ENCODE data around the gene RIPK1.
"Not testable (repeated sequence)": the region's sequence is repeated elsewhere in the genome, so short reads cannot be mapped to it uniquely, and the experiment has no call there.

The RIPK1 gene

DNA sequence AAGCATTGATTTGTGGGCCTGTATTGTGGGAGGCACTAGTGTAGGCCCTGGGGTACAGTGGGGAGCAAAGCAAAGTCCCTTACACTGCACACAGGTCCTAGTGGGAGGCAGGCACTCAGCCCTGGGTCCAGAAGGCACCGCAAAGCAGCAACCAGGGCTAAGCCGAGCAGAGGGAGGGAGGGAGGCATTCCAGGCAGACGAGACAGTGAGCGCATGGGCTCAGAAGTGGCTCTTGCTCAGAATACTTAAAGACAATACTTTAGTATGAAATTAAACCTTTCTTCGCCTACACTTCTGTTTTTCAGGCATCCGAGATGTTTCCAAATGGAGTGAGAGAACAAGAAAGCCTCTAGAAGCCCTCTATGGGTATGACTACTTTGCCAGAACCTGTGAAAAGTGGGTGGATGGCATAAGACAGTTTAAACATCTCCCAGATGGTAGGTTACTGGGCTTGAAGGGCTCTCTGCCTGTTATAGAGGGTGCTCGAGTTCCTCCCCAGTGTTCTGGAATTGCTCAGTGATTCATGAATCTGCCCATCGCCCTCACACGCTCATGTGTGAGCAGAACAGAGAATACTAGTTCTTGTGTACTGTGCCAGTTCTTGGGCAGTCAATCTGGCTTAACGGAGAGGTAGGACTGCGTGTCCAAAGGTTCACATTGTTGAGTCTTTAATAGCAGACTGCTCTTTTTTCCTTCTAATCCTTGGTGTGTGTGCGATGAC, 68.9 kb downstream of the RIPK1 start:
- DNase-seq = no peak

DNA sequence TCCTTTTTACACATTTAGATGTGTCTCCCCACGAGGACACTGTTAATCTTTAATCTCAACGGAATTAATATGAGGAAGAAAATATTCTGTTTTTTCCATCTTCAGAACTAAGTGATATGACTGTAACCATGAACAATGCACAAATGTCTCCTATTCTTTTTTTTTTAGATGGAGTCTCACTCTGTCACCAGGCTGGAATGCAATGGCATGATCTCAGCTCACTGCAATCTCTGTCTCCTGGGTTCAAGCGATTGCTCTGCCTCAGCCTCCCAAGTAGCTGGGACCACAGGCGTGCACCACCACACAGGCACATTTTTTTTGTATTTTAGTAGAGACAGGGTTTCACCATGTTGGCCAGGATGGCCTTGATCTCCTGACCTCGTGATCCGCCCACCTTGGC, 69.6 kb downstream of the RIPK1 start:
- DNase-seq = not testable (repeated sequence)

DNA sequence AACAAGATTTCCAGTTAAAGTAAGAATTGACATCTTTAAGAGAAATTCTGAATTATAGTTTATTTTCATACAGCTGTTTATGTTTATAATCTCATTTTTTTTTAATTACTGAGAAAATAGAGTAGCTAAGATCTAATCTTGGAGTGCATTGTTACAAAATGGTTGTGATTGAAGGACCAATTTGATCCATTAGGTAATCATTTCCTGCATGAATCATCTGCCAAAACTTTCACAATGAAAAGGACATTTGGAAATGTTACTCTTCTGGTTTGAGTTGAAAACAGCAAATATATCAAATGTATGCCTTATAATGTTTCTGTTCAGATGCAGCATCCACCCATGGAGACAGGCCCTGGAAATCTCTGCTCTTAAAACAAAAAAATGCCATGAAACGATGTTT, 70.0 kb downstream of the RIPK1 start:
- no peak for DNase-seq

DNA sequence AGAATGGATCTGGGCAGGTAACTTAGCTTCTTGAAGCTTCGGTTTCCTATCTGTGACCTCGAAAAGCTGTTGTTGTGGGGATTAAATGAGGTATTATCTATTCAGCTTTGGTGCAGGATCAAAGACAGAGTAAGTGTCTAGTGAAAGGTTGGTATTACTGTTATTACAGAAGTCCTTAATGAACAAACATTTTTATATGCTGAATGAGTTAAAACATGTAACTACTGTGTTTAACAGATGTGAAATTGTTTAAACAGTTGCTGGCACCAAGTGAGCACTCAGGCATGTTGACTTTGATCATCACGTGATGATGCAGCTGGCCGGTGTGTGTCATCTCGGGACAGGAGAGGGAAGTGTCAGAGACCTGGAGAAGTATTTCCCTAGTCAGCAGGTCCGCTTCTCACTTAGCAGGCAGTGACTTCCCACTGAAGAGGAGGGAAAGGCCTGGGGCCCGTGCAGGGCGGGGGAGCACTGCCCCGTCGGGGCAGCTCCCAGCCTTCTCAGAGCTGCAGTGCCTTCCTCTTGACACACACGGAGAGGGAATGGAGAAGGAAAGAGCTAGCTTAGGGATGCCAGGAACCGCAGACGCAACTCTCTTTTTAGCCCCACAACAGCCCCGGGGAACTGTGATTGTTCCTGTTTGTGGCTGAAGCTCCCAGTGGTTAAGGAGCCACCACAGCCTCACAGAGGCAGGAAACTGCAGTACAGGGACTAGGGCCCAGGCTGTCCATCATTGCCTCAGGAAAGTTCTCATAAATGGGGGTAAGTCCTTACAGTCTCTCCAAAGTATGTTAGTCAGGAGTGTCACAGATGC, 71.0 kb downstream of the RIPK1 start:
- DNase-seq = peak; percentile 95

DNA sequence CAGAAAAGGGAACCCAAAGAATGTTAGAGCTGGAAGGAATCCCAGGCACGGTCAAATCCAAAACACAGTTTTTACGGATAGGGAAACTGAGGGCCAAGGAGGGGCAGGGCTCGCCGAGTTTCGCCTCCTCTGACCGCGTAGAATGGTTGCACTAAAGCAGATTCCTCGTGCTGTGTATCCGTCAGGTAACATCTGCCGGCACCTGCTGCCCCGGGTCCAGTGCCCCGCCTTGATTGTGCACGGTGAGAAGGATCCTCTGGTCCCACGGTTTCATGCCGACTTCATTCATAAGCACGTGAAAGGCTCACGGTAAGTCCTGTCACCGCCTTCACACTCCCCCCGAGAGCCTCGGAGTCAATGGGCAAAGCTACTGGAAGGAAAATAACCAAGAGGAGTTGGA, 71.9 kb downstream of the RIPK1 start:
- no peak for DNase-seq

DNA sequence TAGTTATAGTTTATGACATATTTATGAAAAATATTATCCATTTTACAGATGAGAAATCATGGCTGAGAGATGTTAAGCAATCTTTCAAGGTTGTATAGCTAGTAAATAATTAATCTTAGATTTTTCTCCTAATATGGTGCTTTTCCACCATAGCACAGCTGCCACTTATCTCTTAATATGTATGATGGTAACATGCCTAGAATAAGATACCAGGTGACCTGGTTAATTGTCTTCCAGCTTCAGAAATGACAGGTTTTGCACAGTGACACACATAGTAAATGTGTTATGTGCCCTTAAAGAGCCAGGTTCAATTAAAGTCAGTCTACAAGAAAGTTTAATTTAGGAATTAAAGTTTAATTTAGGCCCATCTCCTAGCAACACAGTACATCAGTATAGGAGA, 74.2 kb downstream of the RIPK1 start:
- DNase-seq = no peak

DNA sequence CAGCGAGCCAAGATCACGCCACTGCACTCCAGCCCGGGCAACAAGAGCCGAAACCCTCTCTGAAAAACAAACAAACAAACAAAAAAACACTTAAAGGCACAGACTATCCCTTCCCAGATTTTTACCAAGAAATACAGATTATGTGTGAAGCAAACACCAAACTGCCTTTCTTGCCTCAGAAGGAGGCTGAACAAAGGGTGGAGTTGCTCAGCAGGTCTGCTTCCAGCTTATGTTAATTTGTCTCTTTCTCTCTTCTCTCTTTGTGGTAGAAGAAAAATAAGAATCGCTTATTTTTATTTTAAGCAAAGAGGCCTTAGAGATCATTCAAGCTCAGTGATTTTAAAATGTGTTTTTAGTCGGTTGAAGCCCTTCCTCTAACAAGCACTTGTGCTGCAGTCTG, 74.9 kb downstream of the RIPK1 start:
- no peak for DNase-seq

DNA sequence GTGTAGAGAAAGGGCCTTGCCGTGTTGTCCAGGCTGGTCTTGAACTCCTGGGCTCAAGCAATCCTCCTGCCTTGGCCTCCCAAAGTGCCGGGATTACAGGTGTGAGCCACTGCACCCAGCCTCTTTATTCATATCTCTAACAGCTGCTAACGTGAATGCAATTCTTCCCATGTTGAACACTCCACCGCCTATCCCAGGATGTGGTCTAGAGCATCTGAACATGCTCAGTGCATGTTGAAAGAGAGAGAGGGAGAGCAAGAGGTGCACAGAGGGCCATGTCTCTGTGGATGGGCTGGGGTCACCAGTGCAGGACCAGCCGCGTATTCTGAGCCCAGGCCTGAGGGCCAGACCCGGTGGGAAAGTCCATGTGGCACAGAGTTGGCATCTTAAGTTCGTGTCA, 76.3 kb downstream of the RIPK1 start:
- DNase-seq = no peak

DNA sequence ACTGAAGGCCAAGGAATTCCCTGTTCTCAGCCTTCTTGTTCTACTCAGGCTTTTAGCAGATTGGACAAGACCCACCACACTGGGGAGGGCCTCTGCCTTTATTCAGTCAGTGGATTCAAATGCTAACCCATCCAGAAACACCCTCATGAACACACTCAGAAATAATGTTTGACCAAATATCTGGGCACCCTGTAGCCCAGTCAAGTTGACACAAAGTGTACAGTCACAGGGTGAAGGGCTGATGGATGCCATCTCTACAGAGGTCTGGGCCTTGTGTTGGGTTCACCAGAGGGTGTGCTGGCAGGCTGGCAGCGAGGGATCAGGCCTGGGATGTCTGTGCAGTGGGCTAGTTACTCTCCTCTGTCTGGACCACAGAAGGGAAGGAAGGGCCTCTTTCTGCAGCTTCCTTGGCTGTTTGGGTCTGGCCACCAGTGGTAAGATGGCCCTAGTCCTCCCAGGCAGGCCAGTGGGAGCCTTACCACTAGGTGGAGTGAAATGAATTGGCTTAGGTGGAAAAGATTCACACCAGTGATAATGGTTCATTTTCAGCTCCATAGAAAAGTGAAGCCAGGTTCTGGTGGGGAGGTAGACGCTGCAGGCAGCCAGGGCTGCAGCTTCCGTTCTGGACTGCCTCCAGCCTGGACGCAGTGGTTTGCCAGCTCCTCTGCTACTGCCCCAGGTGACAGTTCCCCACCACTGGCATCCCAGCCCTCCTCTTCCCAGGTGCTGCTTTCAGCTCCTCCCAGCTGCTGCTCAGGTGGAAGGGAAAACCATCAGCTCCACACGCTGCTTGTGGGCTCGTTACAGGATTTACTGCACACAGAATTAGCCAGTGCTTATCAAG, 79.8 kb downstream of the RIPK1 start:
- DNase-seq = no peak

DNA sequence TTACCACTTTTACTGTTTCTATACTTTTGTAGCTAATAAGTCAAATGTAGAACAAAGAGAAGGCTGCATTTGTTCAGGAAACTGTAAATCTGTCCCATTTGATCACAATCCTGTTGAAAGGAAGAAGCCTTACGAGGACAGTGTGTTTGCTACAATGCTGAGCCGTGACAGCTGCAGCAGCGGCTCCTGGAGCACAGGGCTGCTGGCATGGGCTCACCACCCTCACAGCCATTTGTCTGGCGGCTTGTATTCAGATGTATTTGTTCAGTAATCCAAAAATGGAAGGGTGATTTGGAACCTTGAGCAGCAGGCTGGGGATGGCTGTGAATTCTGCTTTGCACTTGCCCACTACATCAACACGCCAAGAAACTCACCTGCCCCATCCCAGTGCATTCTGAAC, 83.4 kb downstream of the RIPK1 start:
- DNase-seq = no peak

DNA sequence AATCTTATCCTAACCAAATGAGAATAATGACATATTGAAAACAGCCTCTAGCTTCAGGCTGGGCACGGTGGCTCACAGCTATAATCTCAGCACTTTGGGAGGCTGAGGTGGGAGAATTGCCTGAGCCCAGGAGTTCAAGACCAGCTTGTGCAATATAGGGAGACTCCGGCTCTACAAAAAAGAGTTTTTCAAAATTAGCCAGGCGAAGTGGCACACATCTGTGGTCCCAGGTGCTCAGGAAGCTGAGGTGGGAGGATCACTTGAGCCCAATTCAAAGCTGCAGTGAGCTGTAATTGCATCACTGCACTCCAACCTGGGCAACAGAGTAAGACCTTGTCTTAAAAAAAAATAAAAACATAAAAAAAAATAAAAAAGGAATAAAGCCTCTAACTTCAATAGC, 84.4 kb downstream of the RIPK1 start:
- DNase-seq = no peak

DNA sequence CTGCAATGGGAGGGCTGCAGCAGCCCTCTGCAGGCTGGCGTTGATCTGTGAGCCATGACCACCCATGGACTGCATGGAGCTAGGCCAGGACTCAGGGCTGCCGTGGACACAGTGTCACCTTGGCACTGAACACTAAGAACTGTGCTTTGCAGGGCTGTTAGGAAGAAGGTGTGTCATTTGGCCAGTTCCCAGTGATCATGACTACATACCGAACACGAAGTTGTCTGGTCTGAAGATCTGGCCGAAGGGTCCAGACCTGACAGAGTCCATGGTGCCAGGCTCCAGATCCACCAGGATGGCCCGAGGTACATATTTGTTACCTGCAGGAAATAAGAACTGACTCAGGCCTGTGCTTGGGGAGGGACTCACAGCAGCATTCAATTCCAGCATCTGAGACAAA, 87.1 kb downstream of the RIPK1 start:
- DNase-seq = not testable (repeated sequence)

DNA sequence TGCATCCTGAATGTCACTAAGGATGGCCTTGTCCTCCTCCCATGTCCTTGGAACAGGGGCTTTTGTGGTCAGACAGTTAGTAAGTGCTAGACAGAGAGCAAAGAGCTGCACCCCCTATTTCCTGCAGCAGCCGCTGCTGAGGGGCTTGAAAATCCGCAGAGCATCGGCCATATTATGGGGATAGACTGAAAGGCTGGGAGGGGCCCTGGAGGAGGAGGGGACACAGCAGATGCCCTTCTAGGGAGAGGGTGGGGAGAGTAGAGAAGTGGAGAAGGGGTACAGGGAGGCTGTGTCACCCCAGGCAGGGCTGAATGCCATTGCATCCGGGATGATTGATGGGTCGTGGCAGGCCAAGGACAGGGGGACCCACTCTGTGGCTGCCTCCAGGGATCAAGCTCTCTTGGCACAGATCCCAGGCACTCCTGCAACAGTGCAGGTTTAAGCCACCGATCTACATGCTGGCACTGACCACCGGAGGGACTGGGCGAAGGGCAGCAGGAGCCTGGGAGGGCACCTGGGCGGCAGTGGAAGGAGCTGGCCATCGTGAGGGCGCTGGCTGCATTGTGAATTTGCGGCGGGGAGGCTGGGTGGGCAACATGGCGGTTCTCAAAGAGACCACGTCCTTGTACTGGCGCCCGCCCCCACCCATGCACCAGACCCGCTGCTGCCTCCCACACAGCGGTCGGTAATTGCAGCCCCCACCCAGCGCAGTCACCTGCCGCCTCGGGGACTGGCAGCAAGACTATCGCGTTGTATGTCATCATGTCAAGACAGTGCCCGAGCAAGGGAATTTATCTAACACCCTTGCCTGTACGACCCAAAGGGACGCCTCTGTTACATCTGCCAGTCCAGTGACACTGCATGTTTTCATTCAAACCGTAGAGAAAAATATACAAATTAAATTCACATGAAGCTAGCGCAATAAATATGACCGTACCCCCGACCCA, 88.2 kb downstream of the RIPK1 start:
- not testable (repeated sequence) for DNase-seq

DNA sequence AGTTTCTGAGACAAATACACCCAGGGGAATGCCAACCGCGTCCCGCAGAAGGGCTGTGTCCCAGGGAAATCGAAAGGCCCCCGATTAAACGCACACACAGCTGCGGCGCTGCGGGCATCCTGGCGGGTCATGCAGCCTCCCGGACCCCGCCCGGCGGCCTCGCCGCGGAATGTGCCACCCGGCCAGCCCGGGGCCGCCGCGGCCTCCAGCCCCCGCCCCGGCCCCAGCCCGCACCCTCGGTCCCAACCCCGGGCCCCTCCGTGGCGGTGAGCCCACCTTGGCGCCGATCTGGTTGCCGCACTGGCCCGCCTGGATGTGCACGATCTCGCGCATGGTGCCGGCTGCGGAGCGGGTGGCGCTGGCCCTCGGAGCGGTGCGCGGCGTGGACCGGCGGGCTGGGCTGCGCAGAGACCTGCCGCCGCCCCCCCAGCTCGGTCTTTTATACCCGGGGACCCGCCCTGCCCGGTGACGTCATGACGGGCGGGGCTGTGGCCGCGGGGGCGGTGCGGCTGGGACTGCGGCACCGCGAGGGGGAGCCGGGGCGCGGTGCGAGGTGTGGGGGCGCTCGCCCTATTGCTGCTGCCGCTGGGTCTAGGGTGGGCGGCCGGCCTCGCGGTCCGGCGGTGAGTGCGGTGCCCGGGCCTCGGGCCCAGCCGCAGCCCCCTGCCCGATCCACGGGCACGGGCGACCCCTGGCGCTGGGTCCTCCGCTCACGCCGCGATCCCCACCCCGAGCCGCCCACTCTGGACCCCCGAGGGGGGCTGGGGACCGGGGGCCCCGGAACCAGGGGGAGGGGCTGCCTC, 89.0 kb downstream of the RIPK1 start, which contains the start of gene TUBB2A:
Gene TUBB2A, minus strand, starts transcription at position 414 of the 803 bp plus-strand sequence. Its CDS starts 81 bp downstream, at position 333.
- peak in 1 of 2 experiments; percentile 31 for DNase-seq

DNA sequence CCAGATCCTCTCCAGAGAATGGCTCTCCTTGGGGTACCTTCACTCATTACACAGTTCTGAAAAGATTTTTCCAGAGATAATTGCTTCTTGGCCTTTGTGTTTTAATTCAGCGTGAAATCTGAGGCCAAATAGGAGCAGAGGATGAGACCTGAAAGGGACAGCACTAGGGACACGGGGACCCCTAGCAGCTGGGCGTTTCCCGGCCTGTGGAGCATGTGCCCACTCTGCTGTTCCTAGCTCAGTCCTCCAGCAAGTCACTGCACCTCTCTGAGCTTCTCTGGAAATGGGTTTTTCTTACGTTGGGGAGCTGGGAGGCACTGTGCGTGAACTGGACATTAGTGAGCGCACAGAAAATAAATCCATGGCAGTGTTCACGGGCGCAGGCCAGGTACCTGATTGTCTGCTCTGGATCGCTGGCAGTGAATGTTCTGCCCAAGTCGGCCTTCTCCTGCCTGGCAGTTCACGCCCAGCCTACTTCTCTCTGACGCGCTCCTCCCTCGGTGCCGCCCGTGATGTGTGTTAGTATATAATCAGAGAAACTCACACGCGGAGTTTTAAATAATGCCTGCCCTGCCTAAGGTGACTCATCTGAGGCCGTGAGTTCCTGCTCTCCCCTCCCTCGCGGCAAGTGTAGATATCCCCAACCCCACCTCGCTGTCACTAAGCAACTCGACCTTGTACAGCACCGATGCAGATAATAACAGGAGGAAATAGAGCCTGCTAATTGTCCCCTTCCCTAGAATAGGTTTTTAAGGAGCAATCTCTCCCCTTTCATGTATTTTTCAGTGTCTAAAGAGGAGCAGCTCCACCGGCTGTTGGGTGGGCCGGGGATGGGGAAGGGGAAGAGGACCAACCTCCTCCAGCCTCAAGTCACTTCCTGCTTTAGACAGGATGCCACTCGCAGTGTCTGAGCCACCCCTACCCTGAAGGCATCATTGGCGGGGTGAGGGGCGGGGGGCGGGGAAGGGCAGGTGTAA, 91.8 kb downstream of the RIPK1 start:
- no peak for DNase-seq

DNA sequence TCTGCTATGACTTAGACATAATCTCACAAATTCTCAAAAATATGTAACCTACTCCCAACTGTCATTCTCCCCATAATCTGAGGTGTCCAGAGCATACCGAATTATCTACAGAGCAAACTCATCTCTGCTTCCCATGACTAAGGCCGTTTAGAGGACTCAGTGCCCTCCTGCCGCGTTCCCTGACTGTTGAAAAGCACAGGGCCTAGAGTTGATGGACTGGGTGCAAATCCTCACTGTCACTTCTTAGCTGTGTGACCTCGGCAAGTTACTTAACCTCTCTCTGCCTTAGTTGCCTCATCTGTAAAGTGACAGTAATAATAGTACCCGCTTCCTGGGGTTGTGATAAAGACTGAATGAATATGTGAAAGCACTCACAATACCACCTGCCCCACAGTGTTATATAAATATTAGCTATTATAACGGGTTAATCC, 93.8 kb downstream of the RIPK1 start:
- DNase-seq = no peak

DNA sequence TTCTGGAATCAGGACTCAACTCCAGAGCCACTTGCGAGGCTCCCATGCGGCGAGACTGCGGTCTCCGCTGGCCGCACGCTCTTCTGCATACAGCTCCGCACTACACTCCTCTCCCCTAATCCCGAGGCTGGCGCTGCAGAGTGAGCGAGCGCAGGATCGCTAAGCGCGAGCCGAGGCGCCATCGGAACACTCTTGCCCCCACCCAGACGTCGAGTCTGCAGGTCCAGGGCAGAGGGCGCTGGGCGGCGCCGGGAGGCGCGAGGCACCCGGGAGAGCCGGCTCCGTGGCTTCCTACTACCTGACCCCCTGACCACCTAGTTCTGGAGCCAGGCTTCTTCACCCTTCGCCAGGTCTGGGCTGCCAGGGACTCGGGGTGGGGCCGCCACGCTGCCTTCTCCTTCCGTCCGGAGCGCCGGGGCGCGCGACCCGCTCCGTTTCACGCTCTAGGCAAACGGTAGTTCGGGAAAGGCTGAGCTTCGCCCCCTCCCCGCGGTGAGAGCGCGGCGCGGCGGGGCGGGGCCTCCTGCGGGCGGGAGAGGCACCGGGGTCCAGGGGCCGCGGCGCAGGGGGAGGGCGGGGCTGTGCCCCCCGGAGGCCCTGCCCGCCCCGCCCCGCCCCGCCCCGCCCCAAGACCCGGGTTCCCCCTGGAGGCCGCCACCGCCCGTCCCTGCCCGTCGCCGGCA, 94.4 kb downstream of the RIPK1 start:
- peak; percentile 63 for DNase-seq

DNA sequence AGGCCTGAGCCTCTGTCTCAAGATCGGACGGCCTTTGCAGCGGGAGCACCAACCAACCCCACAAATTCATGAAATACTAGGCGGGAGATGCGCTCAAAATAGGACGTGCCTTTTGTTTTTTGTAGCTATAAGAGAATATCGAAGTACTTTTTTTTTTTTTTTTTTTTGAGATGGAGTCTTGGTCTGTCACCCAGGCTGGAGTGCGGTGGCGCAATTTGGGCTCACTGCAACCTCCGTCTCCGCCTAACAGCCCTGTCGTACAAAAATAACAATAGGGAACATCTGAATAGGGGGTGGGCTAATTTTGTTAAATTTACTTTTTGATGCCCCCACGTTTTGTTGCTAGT, 94.9 kb downstream of the RIPK1 start:
- peak; percentile 40 to 49 for DNase-seq

DNA sequence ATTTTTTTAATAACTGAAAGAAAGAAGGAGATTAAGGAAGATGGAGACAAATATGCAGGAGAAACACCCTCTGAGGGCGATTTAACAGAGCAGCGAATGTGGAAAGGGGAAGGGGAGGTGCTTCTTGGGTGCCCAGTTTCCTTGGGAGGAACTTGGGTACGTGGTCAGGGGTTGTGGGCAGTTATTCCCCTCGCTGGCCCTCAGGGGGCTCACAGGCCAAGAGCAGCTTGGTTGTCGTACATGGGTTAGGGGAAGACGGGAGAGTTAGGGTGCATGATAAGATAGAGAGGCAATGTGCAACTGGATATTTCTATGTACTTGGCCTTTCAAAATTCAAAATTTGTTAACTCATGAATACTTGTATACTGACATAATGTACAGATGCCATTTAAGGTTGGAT, 96.1 kb downstream of the RIPK1 start:
- DNase-seq = no peak
